Measurements from ENCODE around the gene ASCL2. TPM values are rescaled to one million over a fixed set of nuclear protein-coding genes. Genes with fewer than 3 reads are reported as not detected.

Gene ASCL2
- total RNA-seq, 1 experiment from 2014 or later = not detected

Other genes starting within 250 kb of the ASCL2 start
- not detected in 2 replicates for gene IGF2, start 131.2 kb downstream of the ASCL2 start, total RNA-seq (2014; rRNA removed; shearing (Covaris generic); ENCODE audit: low replicate concordance)
- gene INS, start 109.4 kb downstream of the ASCL2 start, total RNA-seq (2014; rRNA removed; shearing (Covaris generic); ENCODE audit: low replicate concordance) = not detected in 2 replicates
- not detected in 2 replicates for gene TH, start 98.8 kb downstream of the ASCL2 start, total RNA-seq (2014; rRNA removed; shearing (Covaris generic); ENCODE audit: low replicate concordance)
- gene C11orf21, start 31.3 kb upstream of the ASCL2 start, total RNA-seq (2014; rRNA removed; shearing (Covaris generic); ENCODE audit: low replicate concordance) = not detected in 2 replicates
- gene TSPAN32, start 31.4 kb upstream of the ASCL2 start, total RNA-seq (2014; rRNA removed; shearing (Covaris generic); ENCODE audit: low replicate concordance) = not detected in 2 replicates
- gene CD81, start 106.7 kb upstream of the ASCL2 start, total RNA-seq (2014; rRNA removed; shearing (Covaris generic); ENCODE audit: low replicate concordance) = 356 and 467 TPM in 2 replicates
- 25.3 and 47.5 TPM in 2 replicates for gene TSSC4, start 130.2 kb upstream of the ASCL2 start, total RNA-seq (2014; rRNA removed; shearing (Covaris generic); ENCODE audit: low replicate concordance)
- not detected in 2 replicates for gene TRPM5, start 173.9 kb upstream of the ASCL2 start, total RNA-seq (2014; rRNA removed; shearing (Covaris generic); ENCODE audit: low replicate concordance)
- not detected in 2 replicates for gene KCNQ1, start 174.4 kb upstream of the ASCL2 start, total RNA-seq (2014; rRNA removed; shearing (Covaris generic); ENCODE audit: low replicate concordance)

All from Karpas-422 (cell line).